ENCODE results near the gene RSPH6A.

DNA sequence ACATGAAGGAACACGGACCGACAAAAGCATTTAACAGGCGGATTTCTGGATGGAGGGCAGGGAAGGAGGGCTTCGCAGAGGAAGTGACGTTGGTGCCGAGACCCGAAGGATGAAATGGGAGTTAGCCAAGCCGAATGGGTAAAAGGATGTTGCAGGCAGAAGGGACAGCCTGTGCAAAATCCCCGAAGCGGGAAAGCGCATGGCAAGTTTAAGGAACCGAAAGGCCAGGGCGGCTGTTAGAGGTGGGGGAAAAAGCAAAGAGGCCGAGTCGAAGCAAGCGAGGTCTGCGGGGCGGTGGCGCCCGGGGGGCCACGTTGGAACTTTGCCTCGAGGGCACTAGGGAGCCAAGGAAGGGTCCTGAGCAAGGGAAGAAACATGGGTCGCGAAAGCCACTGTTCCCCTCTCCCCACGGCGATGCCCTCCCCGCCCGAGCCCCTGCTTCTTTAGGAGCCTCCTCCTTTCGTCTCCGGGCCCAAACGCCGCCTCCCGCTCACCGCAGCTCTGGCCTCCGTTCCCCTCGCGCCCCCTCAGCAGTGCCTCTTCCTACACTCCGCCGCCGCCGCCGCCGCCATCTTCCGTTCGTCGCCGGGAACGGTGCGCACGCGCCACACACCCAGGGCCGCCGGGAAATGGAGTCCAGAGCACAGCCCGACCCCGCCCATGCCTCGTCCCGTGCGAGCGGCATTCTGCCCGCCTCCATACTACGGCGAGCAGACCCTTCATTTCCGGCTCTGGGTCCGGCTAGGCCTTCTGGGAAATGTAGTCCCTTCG is 47.6 kb upstream of the RSPH6A start, which contains the start of gene SYMPK:
- TF ChIP-seq POLR2AphosphoS5 (IDR thresholded peaks at IDR 0.05) (peak; percentile 91 to 97 (median 94)), CTCF (IDR thresholded peaks at IDR 0.05 in 8 of 11, conservative IDR thresholded peaks at IDR 0.05 in 3 of 11) (peak in 2 of 11 experiments; percentile 31 to 42), POLR2A (IDR thresholded peaks at IDR 0.05) (peak in 1 of 3 donors; percentile 78)

All from spleen (tissue), 7 donors.